ENCODE data around the gene REXO1.
A peak's percentile ranks its signal among the peaks of the same experiment; 100 is the strongest.

DNA sequence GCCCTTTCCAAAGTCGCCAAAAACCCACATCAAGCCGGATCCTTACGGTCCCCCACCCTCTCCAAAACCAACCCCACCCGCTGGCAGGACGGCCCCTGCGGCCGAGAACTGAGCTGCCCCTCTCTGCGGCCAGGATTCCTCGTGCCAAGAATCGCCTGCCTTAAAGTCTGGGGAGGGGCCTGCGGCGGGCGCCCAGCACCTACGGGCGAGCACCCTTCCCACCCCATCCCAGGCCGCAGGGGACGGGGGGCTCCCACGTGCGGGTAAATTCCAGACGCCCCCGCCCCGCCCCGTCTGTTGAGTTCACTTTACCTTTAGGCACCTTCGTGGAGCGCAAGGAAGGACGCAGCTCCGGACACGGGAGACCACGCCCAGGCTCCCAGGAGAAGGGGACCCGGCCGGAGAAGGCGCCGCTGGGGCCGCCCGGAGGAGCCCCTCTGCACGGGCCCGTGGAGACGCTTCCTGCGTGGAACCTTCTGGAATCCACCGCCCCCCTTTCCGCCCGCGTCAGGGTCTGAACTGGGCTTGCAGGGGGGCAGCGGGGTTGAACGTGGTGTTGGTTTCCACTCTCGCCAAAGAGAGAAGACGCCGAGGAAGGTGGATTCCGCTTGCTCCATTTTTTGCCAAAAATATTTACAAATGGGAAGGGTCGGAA is 72.2 kb downstream of the REXO1 start:
- no peak for TF ChIP-seq ZNF274 (IDR thresholded peaks at IDR 0.05; ENCODE audit: low read depth, low read length)
- TF ChIP-seq POLR2AphosphoS5 (IDR thresholded peaks at IDR 0.05; ENCODE audit: low read depth, low read length), result peak; percentile 7; the same call in 1 of the 2 replicates
- TF ChIP-seq, protein P1, sequence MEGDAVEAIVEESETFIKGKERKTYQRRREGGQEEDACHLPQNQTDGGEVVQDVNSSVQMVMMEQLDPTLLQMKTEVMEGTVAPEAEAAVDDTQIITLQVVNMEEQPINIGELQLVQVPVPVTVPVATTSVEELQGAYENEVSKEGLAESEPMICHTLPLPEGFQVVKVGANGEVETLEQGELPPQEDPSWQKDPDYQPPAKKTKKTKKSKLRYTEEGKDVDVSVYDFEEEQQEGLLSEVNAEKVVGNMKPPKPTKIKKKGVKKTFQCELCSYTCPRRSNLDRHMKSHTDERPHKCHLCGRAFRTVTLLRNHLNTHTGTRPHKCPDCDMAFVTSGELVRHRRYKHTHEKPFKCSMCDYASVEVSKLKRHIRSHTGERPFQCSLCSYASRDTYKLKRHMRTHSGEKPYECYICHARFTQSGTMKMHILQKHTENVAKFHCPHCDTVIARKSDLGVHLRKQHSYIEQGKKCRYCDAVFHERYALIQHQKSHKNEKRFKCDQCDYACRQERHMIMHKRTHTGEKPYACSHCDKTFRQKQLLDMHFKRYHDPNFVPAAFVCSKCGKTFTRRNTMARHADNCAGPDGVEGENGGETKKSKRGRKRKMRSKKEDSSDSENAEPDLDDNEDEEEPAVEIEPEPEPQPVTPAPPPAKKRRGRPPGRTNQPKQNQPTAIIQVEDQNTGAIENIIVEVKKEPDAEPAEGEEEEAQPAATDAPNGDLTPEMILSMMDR (IDR thresholded peaks at IDR 0.05 in 2 of 3, conservative IDR thresholded peaks at IDR 0.05 in 1 of 3; ENCODE audit: borderline replicate concordance in 1 of 3, insufficient read depth in 1 of 3, low read depth in 2 of 3, low read length in 2 of 3), result no peak
- no peak for TF ChIP-seq SP1 (IDR thresholded peaks at IDR 0.05; ENCODE audit: low read depth)
- no peak for TF ChIP-seq POLR2A (IDR thresholded peaks at IDR 0.05; ENCODE audit: borderline replicate concordance, extremely low read depth, insufficient read depth, insufficient read length)
- no peak for TF ChIP-seq RAD21 (IDR thresholded peaks at IDR 0.05; ENCODE audit: low read depth)
- TF ChIP-seq CBX3 (IDR thresholded peaks at IDR 0.05; ENCODE audit: low read depth), result no peak
- TF ChIP-seq YY1 (IDR thresholded peaks at IDR 0.05; ENCODE audit: extremely low read depth, insufficient replicate concordance, low read depth, low read length), result no peak
- no peak for TF ChIP-seq SIN3A (IDR thresholded peaks at IDR 0.05; ENCODE audit: low read depth)
- TF ChIP-seq, protein P2, sequence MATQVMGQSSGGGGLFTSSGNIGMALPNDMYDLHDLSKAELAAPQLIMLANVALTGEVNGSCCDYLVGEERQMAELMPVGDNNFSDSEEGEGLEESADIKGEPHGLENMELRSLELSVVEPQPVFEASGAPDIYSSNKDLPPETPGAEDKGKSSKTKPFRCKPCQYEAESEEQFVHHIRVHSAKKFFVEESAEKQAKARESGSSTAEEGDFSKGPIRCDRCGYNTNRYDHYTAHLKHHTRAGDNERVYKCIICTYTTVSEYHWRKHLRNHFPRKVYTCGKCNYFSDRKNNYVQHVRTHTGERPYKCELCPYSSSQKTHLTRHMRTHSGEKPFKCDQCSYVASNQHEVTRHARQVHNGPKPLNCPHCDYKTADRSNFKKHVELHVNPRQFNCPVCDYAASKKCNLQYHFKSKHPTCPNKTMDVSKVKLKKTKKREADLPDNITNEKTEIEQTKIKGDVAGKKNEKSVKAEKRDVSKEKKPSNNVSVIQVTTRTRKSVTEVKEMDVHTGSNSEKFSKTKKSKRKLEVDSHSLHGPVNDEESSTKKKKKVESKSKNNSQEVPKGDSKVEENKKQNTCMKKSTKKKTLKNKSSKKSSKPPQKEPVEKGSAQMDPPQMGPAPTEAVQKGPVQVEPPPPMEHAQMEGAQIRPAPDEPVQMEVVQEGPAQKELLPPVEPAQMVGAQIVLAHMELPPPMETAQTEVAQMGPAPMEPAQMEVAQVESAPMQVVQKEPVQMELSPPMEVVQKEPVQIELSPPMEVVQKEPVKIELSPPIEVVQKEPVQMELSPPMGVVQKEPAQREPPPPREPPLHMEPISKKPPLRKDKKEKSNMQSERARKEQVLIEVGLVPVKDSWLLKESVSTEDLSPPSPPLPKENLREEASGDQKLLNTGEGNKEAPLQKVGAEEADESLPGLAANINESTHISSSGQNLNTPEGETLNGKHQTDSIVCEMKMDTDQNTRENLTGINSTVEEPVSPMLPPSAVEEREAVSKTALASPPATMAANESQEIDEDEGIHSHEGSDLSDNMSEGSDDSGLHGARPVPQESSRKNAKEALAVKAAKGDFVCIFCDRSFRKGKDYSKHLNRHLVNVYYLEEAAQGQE (IDR thresholded peaks at IDR 0.05; ENCODE audit: low read depth), result no peak
- TF ChIP-seq EZH2 (IDR thresholded peaks at IDR 0.05), result no peak
